Epithelial cell of proximal tubule (primary cell): ENCODE data around the gene APBB1IP. TPM values are rescaled to one million over a fixed set of nuclear protein-coding genes. Genes with fewer than 3 reads are reported as not detected.

ENCODE experiments used
- DNase-seq: peaks from one replicate; pipeline ENCODE4 v3.0.0-alpha.2; 2011; ENCODE audit warnings: low read depth
- H3K4me3 ChIP-seq: 2 replicates; pipeline ENCODE4 v1.5.1; 2011; ENCODE audit warnings: low read depth, mild to moderate bottlenecking, low read length
- CTCF ChIP-seq: conservative IDR thresholded peaks from 2 replicates; pipeline ENCODE4 v1.5.1; 2012; ENCODE audit warnings: low read depth, mild to moderate bottlenecking, low read length
- total RNA-seq: library from RNA; depleted of rRNA; stranded (reverse); fragments of >200 nt; gene quantifications from 2 replicates; pipeline ENCODE4 v1.2.3, GENCODE V29; 2015

Gene APBB1IP
- total RNA-seq, 1 donor from 2014 or later, result 1.6 TPM

- no peak for DNase-seq
- no peak overlapping the region for H3K4me3 ChIP-seq
Observed at GRCh38 chr10:26554246-26554645, 116.1 kb downstream of the APBB1IP start.

GRCh38 chr10:26555719-26556368, 117.7 kb downstream of the APBB1IP start:
- H3K4me3 ChIP-seq, result no peak overlapping the region
- no peak for TF ChIP-seq CTCF
- peak; percentile 96 for DNase-seq

More at GRCh38 chr10:26554246-26554645, 116.1 kb downstream of the APBB1IP start:
- TF ChIP-seq CTCF, result no peak

GRCh38 chr10:26556748-26557640, 118.9 kb downstream of the APBB1IP start:
- H3K4me3 ChIP-seq, result no peak overlapping the region
- peak; percentile 27 for DNase-seq
- TF ChIP-seq CTCF, result peak; percentile 89

GRCh38 chr10:26557641-26558014, 119.5 kb downstream of the APBB1IP start:
- no peak overlapping the region for H3K4me3 ChIP-seq
- TF ChIP-seq CTCF, result no peak
- peak; percentile 49 for DNase-seq

- no peak for TF ChIP-seq CTCF
- no peak overlapping the region for H3K4me3 ChIP-seq
- DNase-seq, result no peak
Observed at GRCh38 chr10:26566525-26567350, 128.6 kb downstream of the APBB1IP start.

GRCh38 chr10:26567351-26567721, 129.2 kb downstream of the APBB1IP start:
- no peak overlapping the region for H3K4me3 ChIP-seq
- DNase-seq, result no peak
- TF ChIP-seq CTCF, result no peak
